ENCODE measurements around the gene FBXL17. TPM values are rescaled to one million over a fixed set of nuclear protein-coding genes. Genes with fewer than 3 reads are reported as not detected.

Gene FBXL17
- total RNA-seq, 4 donors from 2014 or later: 11.5 to 28.6 (median 19.9) TPM

GRCh38 chr5:107930092-107930491 lies 451.8 kb downstream of the FBXL17 start:
- H3K4me1 ChIP-seq: no peaks in the 10 kb centered on the region
- intact Hi-C loops (cut with DNase I; ENCODE audit: low total_unique reads): no loop called here
- no peak for DNase-seq
- no peaks in the 10 kb centered on the region for H3K9me3 ChIP-seq
- no peak for TF ChIP-seq POLR2A (IDR thresholded peaks at IDR 0.05)
- TF ChIP-seq CTCF (IDR thresholded peaks at IDR 0.05): no peak
- no peak overlapping the region for H3K27ac ChIP-seq
- no peak overlapping the region for H3K4me3 ChIP-seq
- H3K36me3 ChIP-seq: no peaks in the 10 kb centered on the region
- no peaks in the 10 kb centered on the region for H3K27me3 ChIP-seq

GRCh38 chr5:107929080-107929479 lies 452.8 kb downstream of the FBXL17 start:
- H3K36me3 ChIP-seq: no peaks in the 10 kb centered on the region
- no peak overlapping the region for H3K4me3 ChIP-seq
- no peaks in the 10 kb centered on the region for H3K27me3 ChIP-seq
- no peak overlapping the region for H3K27ac ChIP-seq
- intact Hi-C loops (cut with DNase I; ENCODE audit: low total_unique reads): no loop called here
- no peak for TF ChIP-seq CTCF (IDR thresholded peaks at IDR 0.05)
- TF ChIP-seq POLR2A (IDR thresholded peaks at IDR 0.05): no peak
- H3K9me3 ChIP-seq: no peaks in the 10 kb centered on the region
- no peaks in the 10 kb centered on the region for H3K4me1 ChIP-seq
- no peak for DNase-seq

GRCh38 chr5:107926121-107926520 lies 455.8 kb downstream of the FBXL17 start:
- DNase-seq: no peak
- TF ChIP-seq POLR2A (IDR thresholded peaks at IDR 0.05) (no peak), CTCF (IDR thresholded peaks at IDR 0.05) (no peak)
- intact Hi-C loops (cut with DNase I; ENCODE audit: low total_unique reads): no loop called here
- Histone ChIP-seq H3K4me3 (no peak overlapping the region), H3K36me3 (no peaks in the 10 kb centered on the region), H3K4me1 (no peaks in the 10 kb centered on the region), H3K27me3 (no peaks in the 10 kb centered on the region), H3K9me3 (no peaks in the 10 kb centered on the region), H3K27ac (no peak overlapping the region)

GRCh38 chr5:107925200-107925599 lies 456.7 kb downstream of the FBXL17 start:
- Histone ChIP-seq H3K9me3 (no peaks in the 10 kb centered on the region), H3K27me3 (no peaks in the 10 kb centered on the region), H3K27ac (no peak overlapping the region), H3K4me1 (no peaks in the 10 kb centered on the region), H3K36me3 (no peaks in the 10 kb centered on the region), H3K4me3 (no peak overlapping the region)
- DNase-seq: no peak
- TF ChIP-seq CTCF (IDR thresholded peaks at IDR 0.05): no peak
- intact Hi-C loops (cut with DNase I; ENCODE audit: low total_unique reads): no loop called here

GRCh38 chr5:107919969-107920368 lies 461.9 kb downstream of the FBXL17 start:
- Histone ChIP-seq H3K36me3 (no peaks in the 10 kb centered on the region), H3K4me3 (no peak overlapping the region), H3K4me1 (no peaks in the 10 kb centered on the region), H3K27me3 (no peaks in the 10 kb centered on the region), H3K9me3 (no peaks in the 10 kb centered on the region), H3K27ac (no peak overlapping the region)
- no peak for TF ChIP-seq CTCF (IDR thresholded peaks at IDR 0.05)
- TF ChIP-seq POLR2A (IDR thresholded peaks at IDR 0.05): no peak
- intact Hi-C loops (cut with DNase I; ENCODE audit: low total_unique reads): no loop called here
- DNase-seq: no peak
